ENCODE data around the gene PATE3.

Gene PATE3, protein sequence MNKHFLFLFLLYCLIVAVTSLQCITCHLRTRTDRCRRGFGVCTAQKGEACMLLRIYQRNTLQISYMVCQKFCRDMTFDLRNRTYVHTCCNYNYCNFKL

DNA sequence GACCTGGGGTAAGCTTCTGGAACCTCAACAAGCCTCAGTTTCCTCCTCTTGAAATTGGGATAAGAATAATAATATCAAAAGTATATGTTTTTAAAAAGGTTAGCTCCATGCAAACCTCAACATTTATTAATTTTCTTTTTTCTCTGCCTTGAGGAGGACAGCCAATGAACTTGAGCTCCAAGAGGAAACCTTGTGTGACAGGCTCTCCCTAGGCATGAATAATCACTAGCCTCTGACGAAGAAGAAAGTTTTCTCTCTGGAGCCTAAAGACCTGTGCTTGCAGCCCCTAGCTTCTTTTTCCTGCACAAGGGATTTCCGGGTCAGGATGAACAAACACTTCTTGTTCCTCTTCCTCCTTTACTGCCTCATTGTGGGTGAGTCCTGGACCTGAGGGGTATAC, at the start of gene PATE3:
Gene PATE3 (plus strand): TSS at position 301 of the 400 bp plus-strand sequence. CDS start 25 bp downstream, at position 326.
- no peak within 1 kb of the TSS for H3K9ac ChIP-seq (ENCODE audit: low read length)
- TF ChIP-seq EZH2 (IDR thresholded peaks at IDR 0.05; ENCODE audit: borderline replicate concordance, low read length) (no peak), CTCF (IDR thresholded peaks at IDR 0.05; ENCODE audit: low read length) (no peak)
- no peak within 1 kb of the TSS for H3K27ac ChIP-seq (ENCODE audit: low read depth, low read length, poor library complexity, severe bottlenecking)
- H3K9me3 ChIP-seq (ENCODE audit: low read length) = no peaks in the 10 kb centered on the region
- no peaks in the 10 kb centered on the region for H3F3A ChIP-seq (ENCODE audit: insufficient read depth, low read length)
- no peak within 1 kb of the TSS for H3K4me3 ChIP-seq (ENCODE audit: low read depth, low read length, poor library complexity, severe bottlenecking)
- H3K4me2 ChIP-seq (ENCODE audit: low read length) = no peak within 1 kb of the TSS
- H3K4me1 ChIP-seq (ENCODE audit: insufficient read depth, low read length, severe bottlenecking) = no peaks in the 10 kb centered on the region
- H2AFZ ChIP-seq (ENCODE audit: low read length) = no peak within 1 kb of the TSS
- H3K79me2 ChIP-seq (ENCODE audit: insufficient read depth, low read length) = no peaks in the 10 kb centered on the region
- no peaks in the 10 kb centered on the region for H4K20me1 ChIP-seq (ENCODE audit: insufficient read depth, low read length)
- H3K9me2 ChIP-seq (ENCODE audit: low read depth, low read length) = no peaks in the 10 kb centered on the region
- H3K27me3 ChIP-seq (ENCODE audit: insufficient read depth, low read length) = no peaks in the 10 kb centered on the region
- no peaks in the 10 kb centered on the region for H3K36me3 ChIP-seq (ENCODE audit: insufficient read depth, low read length)

DNA sequence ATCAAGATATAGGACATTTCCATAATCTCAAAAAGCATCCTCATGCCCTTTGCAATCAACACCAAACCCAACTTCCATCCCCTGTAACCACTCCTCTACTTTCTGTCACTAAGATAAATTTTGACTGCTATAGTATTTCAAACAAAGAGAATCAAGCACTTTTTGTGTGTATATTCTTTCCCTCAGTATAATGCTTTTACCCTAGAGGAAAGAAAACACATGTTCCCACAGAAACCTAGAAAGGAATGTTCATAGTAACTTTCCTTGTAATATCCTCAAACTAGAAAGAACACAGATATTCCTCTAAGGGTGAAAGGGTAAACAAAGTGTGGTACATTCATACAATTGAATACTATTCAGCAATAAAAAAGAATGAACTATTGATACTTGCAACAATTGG, 47.3 kb upstream of the PATE3 start:
- no peak for TF ChIP-seq EZH2 (IDR thresholded peaks at IDR 0.05; ENCODE audit: borderline replicate concordance, low read length)
- Histone ChIP-seq H4K20me1 (ENCODE audit: insufficient read depth, low read length) (no peaks in the 10 kb centered on the region), H3K4me1 (ENCODE audit: insufficient read depth, low read length, severe bottlenecking) (no peaks in the 10 kb centered on the region), H3F3A (ENCODE audit: insufficient read depth, low read length) (no peaks in the 10 kb centered on the region), H3K27me3 (ENCODE audit: insufficient read depth, low read length) (no peaks in the 10 kb centered on the region), H3K27ac (ENCODE audit: low read depth, low read length, poor library complexity, severe bottlenecking) (no peak overlapping the region), H2AFZ (ENCODE audit: low read length) (no peak overlapping the region), H3K9me2 (ENCODE audit: low read depth, low read length) (no peaks in the 10 kb centered on the region), H3K36me3 (ENCODE audit: insufficient read depth, low read length) (no peaks in the 10 kb centered on the region), H3K4me3 (ENCODE audit: low read depth, low read length, poor library complexity, severe bottlenecking) (no peak overlapping the region), H3K9me3 (ENCODE audit: low read length) (no peaks in the 10 kb centered on the region), H3K9ac (ENCODE audit: low read length) (no peak overlapping the region), H3K4me2 (ENCODE audit: low read length) (no peak overlapping the region), H3K79me2 (ENCODE audit: insufficient read depth, low read length) (no peaks in the 10 kb centered on the region)

- H3K27me3 ChIP-seq (ENCODE audit: insufficient read depth, low read length) = no peaks in the 10 kb centered on the region
- no peak overlapping the region for H3K4me2 ChIP-seq (ENCODE audit: low read length)
Observed at GRCh38 chr11:125743681-125744080, 44.2 kb upstream of the PATE3 start.

More at GRCh38 chr11:125743681-125744080, 44.2 kb upstream of the PATE3 start:
- no peaks in the 10 kb centered on the region for H3K79me2 ChIP-seq (ENCODE audit: insufficient read depth, low read length)
- no peaks in the 10 kb centered on the region for H3K9me3 ChIP-seq (ENCODE audit: low read length)
- H3K4me3 ChIP-seq (ENCODE audit: low read depth, low read length, poor library complexity, severe bottlenecking) = no peak overlapping the region
- H3K4me1 ChIP-seq (ENCODE audit: insufficient read depth, low read length, severe bottlenecking) = no peaks in the 10 kb centered on the region
- no peak overlapping the region for H2AFZ ChIP-seq (ENCODE audit: low read length)
- H4K20me1 ChIP-seq (ENCODE audit: insufficient read depth, low read length) = no peaks in the 10 kb centered on the region
- H3K27ac ChIP-seq (ENCODE audit: low read depth, low read length, poor library complexity, severe bottlenecking) = no peak overlapping the region
- H3K36me3 ChIP-seq (ENCODE audit: insufficient read depth, low read length) = no peaks in the 10 kb centered on the region
- TF ChIP-seq CTCF (IDR thresholded peaks at IDR 0.05; ENCODE audit: low read length) (no peak), EZH2 (IDR thresholded peaks at IDR 0.05; ENCODE audit: borderline replicate concordance, low read length) (no peak)
- H3F3A ChIP-seq (ENCODE audit: insufficient read depth, low read length) = no peaks in the 10 kb centered on the region
- H3K9ac ChIP-seq (ENCODE audit: low read length) = no peak overlapping the region
- no peaks in the 10 kb centered on the region for H3K9me2 ChIP-seq (ENCODE audit: low read depth, low read length)
